ENCODE results near the gene C1QTNF1. TPM values are rescaled to one million over a fixed set of nuclear protein-coding genes. Genes with fewer than 3 reads are reported as not detected.
A peak's percentile ranks its signal among the peaks of the same experiment; 100 is the strongest.

C1QTNF1 gene
- total and polyA plus RNA-seq, 8 donors, result 5.3 to 31.2 (median 8.4) TPM

DNA sequence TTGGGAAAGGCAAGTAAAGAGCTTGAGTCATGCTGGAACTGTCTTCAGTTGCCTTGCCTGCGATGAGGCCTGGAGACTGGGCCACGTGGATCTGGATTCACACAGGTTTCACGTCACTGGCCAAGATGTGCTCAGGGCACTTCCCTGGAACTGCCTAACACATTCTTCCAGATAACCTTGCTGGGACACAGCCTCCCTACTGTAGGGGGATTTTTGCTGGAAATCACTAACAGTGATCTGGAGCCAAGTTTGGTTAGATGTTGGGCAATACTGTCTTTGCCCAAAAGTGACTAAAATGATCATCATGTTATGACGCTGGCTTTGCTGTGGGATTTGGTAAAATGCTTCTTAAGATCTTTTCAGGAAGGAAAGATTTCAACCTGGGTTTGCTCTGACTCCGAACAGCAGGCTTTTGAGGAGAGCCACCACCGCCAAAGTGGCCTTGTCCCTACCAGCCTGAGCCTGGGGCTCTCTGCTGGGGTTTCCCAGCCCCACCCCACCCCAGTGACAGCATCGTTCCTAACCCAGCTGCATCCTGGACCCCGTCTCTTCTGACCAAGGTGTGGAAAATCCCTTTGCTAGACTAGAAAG, 14.7 kb downstream of the C1QTNF1 start:
- peak in 3 of 4 donors; percentile 17 to 42 (median 36) for ATAC-seq
- intact Hi-C loops (cut with DNase I), result no loop called here
- no peaks in the 10 kb centered on the region for H3K36me3 ChIP-seq
- WGBS, 2 donors, result 75 to 79% methylated on average over 8 of the region's 8 CpGs
- FAIRE-seq, result no peak
- DNase-seq, result peak in 1 of 6 donors; percentile 30
- H3K27ac ChIP-seq, result no peak overlapping the region
- H3K4me1 ChIP-seq, result no peaks in the 10 kb centered on the region
- no peak overlapping the region for H3K4me3 ChIP-seq
- no peaks in the 10 kb centered on the region for H3K27me3 ChIP-seq
- TF ChIP-seq, protein P1, sequence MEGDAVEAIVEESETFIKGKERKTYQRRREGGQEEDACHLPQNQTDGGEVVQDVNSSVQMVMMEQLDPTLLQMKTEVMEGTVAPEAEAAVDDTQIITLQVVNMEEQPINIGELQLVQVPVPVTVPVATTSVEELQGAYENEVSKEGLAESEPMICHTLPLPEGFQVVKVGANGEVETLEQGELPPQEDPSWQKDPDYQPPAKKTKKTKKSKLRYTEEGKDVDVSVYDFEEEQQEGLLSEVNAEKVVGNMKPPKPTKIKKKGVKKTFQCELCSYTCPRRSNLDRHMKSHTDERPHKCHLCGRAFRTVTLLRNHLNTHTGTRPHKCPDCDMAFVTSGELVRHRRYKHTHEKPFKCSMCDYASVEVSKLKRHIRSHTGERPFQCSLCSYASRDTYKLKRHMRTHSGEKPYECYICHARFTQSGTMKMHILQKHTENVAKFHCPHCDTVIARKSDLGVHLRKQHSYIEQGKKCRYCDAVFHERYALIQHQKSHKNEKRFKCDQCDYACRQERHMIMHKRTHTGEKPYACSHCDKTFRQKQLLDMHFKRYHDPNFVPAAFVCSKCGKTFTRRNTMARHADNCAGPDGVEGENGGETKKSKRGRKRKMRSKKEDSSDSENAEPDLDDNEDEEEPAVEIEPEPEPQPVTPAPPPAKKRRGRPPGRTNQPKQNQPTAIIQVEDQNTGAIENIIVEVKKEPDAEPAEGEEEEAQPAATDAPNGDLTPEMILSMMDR (IDR thresholded peaks at IDR 0.05), result no peak
- no peaks in the 10 kb centered on the region for H3K9me3 ChIP-seq

DNA sequence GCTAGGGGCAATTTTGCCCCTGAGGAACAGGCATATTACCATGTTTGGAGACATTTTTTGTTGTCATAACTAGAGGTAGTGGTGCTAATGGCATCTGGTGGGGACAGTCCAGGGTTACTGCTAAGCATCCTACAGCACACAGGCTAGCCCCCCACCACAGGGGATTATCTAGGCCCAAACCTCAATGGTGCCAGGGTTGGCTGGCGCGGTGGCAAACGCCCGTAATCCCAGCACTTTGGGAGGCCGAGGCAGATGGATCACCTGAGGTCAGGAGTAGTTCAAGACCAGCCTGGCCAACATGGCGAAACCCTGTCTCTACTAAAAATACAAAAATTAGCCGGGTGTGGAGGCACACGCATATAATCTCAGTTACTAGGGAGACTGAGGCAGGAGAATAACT, 15.2 kb downstream of the C1QTNF1 start:
- Histone ChIP-seq H3K36me3 (no peaks in the 10 kb centered on the region), H3K9me3 (no peaks in the 10 kb centered on the region), H3K4me1 (no peaks in the 10 kb centered on the region), H3K27ac (no peak overlapping the region), H3K4me3 (no peak overlapping the region), H3K27me3 (no peaks in the 10 kb centered on the region)
- ATAC-seq (no peak), DNase-seq (peak in 1 of 6 donors; percentile 26), FAIRE-seq (no peak)
- whole genome bisulfite sequencing, 2 donors, result 87 to 95% methylated on average over 8 of the region's 8 CpGs
- intact Hi-C loops (cut with DNase I), result no loop called here
- TF ChIP-seq, protein P1 (IDR thresholded peaks at IDR 0.05), result no peak

DNA sequence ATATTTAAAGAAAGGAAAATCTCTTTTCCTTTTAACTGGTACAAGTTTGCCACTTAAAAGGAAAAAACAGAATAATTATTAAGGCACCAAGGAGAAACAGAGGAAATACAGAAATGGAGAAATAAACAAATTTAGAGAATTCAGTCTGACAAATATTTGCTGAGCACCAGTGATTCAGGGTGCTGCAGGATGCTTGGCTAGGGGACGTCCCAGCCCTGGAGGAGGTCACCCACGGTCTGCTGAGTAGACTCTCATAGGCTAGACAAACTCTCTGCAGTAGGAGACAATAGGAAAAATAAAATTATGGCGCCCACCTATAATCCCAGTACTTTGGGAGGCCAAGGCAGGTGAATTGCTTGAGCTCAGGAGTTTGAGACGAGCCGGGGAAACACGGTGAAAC, 15.9 kb downstream of the C1QTNF1 start:
- H3K27me3 ChIP-seq, result no peaks in the 10 kb centered on the region
- DNase-seq (peak in 1 of 6 donors; percentile 23), FAIRE-seq (no peak), ATAC-seq (no peak)
- intact Hi-C loops (cut with DNase I), result no loop called here
- TF ChIP-seq, protein P1 (IDR thresholded peaks at IDR 0.05), result no peak
- 84 to 90% methylated on average over 6 of the region's 6 CpGs for WGBS, 2 donors
- no peak overlapping the region for H3K27ac ChIP-seq
- H3K36me3 ChIP-seq, result no peaks in the 10 kb centered on the region
- H3K4me3 ChIP-seq, result no peak overlapping the region
- no peaks in the 10 kb centered on the region for H3K9me3 ChIP-seq
- no peaks in the 10 kb centered on the region for H3K4me1 ChIP-seq

DNA sequence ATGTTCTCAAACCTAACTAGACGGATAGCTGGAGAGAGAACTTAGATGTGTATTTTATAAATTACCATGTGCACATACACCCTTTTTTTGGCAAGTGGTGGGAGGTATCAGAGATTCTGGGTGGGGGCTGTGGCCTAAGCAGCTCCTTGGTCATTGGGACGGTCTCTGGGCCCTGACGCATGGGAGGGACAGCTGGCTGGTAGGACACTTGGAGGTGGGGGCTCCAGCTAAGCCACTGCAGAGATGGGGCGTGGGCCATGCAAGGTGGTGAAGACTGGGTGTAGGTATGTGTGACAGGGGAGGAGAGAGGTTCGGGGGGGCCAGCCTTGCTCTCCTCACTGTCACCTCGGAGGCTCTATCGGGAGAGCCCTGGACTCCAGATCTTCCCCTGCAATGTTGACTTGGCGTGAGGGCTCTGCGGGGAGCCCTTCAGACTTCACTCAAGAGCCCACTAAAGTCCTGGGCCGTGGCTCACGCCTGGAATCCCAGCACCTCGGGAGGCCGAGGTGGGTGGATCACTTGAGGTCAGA, 17.1 kb downstream of the C1QTNF1 start:
- intact Hi-C loops (cut with DNase I), result no loop called here
- Histone ChIP-seq H3K27ac (no peak overlapping the region), H3K4me3 (no peak overlapping the region), H3K9me3 (no peaks in the 10 kb centered on the region), H3K36me3 (no peaks in the 10 kb centered on the region), H3K4me1 (no peaks in the 10 kb centered on the region), H3K27me3 (no peaks in the 10 kb centered on the region)
- 72 to 81% methylated on average over 13 of the region's 13 CpGs for WGBS, 2 donors
- no peak for FAIRE-seq
- DNase-seq, result peak in 1 of 6 donors; percentile 44
- ATAC-seq, result no peak
- TF ChIP-seq, protein P1 (IDR thresholded peaks at IDR 0.05), result no peak

DNA sequence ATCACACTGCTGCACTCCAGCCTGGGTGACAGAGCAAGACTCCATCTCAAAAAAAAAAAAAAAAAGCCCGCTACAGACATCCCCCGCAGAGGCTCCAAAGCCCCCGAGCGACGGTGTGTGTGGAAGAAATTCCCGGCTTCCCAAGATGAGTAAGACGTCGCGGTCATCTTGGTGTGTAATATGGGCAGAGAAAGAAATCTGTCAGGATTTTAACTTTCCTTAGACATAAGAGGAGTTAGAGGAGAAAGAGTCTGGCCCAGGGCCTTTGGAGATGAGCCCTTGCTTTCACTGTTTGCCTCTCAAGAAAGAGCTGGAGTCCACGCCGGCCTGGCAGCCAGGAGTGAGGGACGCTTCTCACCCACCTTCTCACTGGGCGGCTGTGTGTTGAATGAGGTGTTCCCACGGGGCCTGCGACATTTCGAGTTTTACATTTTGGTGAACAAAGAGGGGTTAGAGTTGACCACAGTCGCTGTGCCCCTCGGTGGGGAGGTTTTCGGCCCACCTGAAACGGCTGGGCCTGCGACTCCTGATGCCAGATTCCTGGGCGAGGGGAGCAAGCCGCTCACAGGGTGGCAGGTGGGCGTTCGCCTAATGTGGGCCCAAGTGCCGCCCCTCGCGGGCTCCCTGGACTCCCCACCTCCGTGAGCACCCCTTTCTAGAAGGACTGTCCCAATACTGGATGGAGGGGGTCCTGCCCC, 17.9 kb downstream of the C1QTNF1 start:
- H3K27ac ChIP-seq, result no peak overlapping the region
- H3K4me1 ChIP-seq, result no peaks in the 10 kb centered on the region
- H3K4me3 ChIP-seq, result no peak overlapping the region
- 75 to 84% methylated on average over 29 of the region's 29 CpGs for WGBS, 2 donors
- TF ChIP-seq, protein P1 (IDR thresholded peaks at IDR 0.05), result no peak
- DNase-seq (peak in 1 of 6 donors; percentile 22), FAIRE-seq (no peak), ATAC-seq (no peak)
- intact Hi-C loops (cut with DNase I), result no loop called here
- H3K27me3 ChIP-seq, result no peaks in the 10 kb centered on the region
- H3K36me3 ChIP-seq, result no peaks in the 10 kb centered on the region
- no peaks in the 10 kb centered on the region for H3K9me3 ChIP-seq
